ENCODE measurements around the gene TPK1. TPM values are rescaled to one million over a fixed set of nuclear protein-coding genes. Genes with fewer than 3 reads are reported as not detected.

Gene TPK1
- total RNA-seq, 1 experiment from 2014 or later: 3.1 TPM

- H3K27ac Mint-ChIP-seq: no peak overlapping the region
- no peak overlapping the region for H3K14ac ChIP-seq (ENCODE audit: insufficient read depth, low read length)
- no peak overlapping the region for H3T11ph ChIP-seq (ENCODE audit: low read length)
- no peak for TF ChIP-seq CTCF (conservative IDR thresholded peaks at IDR 0.05)
- H3K9ac ChIP-seq (ENCODE audit: extremely low read depth, insufficient read length, low read length): no peak overlapping the region
- peaks cover 15 to 17% of the 10 kb centered on the region in 2 experiments for H3K9me3 Mint-ChIP-seq
- no peaks in the 10 kb centered on the region for H3K79me1 ChIP-seq (ENCODE audit: insufficient read depth, low read depth, low read length, poor library complexity, severe bottlenecking)
- no peaks in the 10 kb centered on the region for H3K4me1 Mint-ChIP-seq
- H3K27ac ChIP-seq (ENCODE audit: insufficient read length, low read depth, low read length): no peak overlapping the region
- H3K4me2 ChIP-seq (ENCODE audit: insufficient read depth, insufficient read length, low read length): no peak overlapping the region
- H4K20me1 ChIP-seq (ENCODE audit: control insufficient read depth, insufficient read depth, insufficient read length): no peaks in the 10 kb centered on the region
- no peak overlapping the region for H2BK5ac ChIP-seq (ENCODE audit: insufficient read length, low read length)
- no peak overlapping the region for H4K8ac ChIP-seq (replicated peaks; ENCODE audit: insufficient read length, low read depth, low read length)
- H2BK15ac ChIP-seq (ENCODE audit: low read depth, low read length): no peak overlapping the region
- peaks cover 6 to 16% (median 9%) of the 10 kb centered on the region in 3 experiments for H3K36me3 Mint-ChIP-seq (ENCODE audit: insufficient read depth in 1 of 3, low read depth in 3 of 3)
- no peaks in the 10 kb centered on the region for H3K27me3 Mint-ChIP-seq (ENCODE audit: low read depth)
- H3K23ac ChIP-seq (ENCODE audit: insufficient read length, low read depth, low read length): no peak overlapping the region
- no peak overlapping the region for H2BK12ac ChIP-seq (ENCODE audit: insufficient read length, low read depth, low read length)
- no peak overlapping the region for H4K91ac ChIP-seq (ENCODE audit: insufficient read length, low read depth, low read length)
- no peaks in the 10 kb centered on the region for H3K4me1 ChIP-seq (ENCODE audit: insufficient read depth, low read length)
- H3K4ac ChIP-seq (ENCODE audit: low read depth, low read length): no peak overlapping the region
- no peak overlapping the region for H2AK5ac ChIP-seq (ENCODE audit: insufficient read length, low read length)
- H4K5ac ChIP-seq (ENCODE audit: insufficient read length, low read depth, low read length): no peak overlapping the region
- no peak overlapping the region for H3K4me3 Mint-ChIP-seq
- H3K9me3 ChIP-seq (ENCODE audit: control insufficient read depth, low read depth, low read length): no peaks in the 10 kb centered on the region
- no peak overlapping the region for H2AFZ ChIP-seq (ENCODE audit: low read length)
- DNase-seq: no peak
- no peak overlapping the region for H3K56ac ChIP-seq (ENCODE audit: insufficient read length, low read depth, low read length)
- H2BK20ac ChIP-seq (ENCODE audit: low read depth, low read length, poor library complexity, severe bottlenecking): no peak overlapping the region
- H3K27me3 ChIP-seq (ENCODE audit: insufficient read depth, low read length): no peaks in the 10 kb centered on the region
- H2BK120ac ChIP-seq (ENCODE audit: low read depth, low read length, poor library complexity, severe bottlenecking): no peak overlapping the region
- H3K23me2 ChIP-seq (ENCODE audit: insufficient read length, low read depth, low read length, poor library complexity, severe bottlenecking): no peaks in the 10 kb centered on the region
- H3K79me2 ChIP-seq (ENCODE audit: insufficient read depth, low read length): no peaks in the 10 kb centered on the region
- H3K18ac ChIP-seq (ENCODE audit: insufficient read length, low read depth, low read length): no peak overlapping the region
These were observed 241.3 kb downstream of the TPK1 start for GRCh38 chr7:144594580-144594979.

All from H9 (cell line).